ENCODE data around the gene KLHL11.

Gene KLHL11

GRCh38 chr17:41864836-41865595 lies at the start of gene KLHL11:
KLHL11 (minus strand) TSS chr17:41865423; CDS start chr17:41865370, 53 bp downstream.
- peak; percentile 73 for DNase-seq

- DNase-seq: no peak
Measured at GRCh38 chr17:41915020-41915419, 49.8 kb upstream of the KLHL11 start.

- DNase-seq: no peak
Measured at GRCh38 chr17:41914358-41914766, 49.1 kb upstream of the KLHL11 start.

- no peak for DNase-seq
Measured at GRCh38 chr17:41913798-41914197, 48.6 kb upstream of the KLHL11 start.

- no peak for DNase-seq
Measured at GRCh38 chr17:41912925-41913324, 47.7 kb upstream of the KLHL11 start.

GRCh38 chr17:41910701-41911391 lies 45.6 kb upstream of the KLHL11 start:
- no peak for DNase-seq

GRCh38 chr17:41909088-41909487 lies 43.9 kb upstream of the KLHL11 start:
- DNase-seq: no peak

GRCh38 chr17:41907633-41908539 lies 42.7 kb upstream of the KLHL11 start:
- no peak for DNase-seq

GRCh38 chr17:41907185-41907556 lies 41.9 kb upstream of the KLHL11 start:
- DNase-seq: no peak

GRCh38 chr17:41906465-41907184 lies 41.4 kb upstream of the KLHL11 start:
- no peak for DNase-seq

GRCh38 chr17:41905172-41905571 lies 39.9 kb upstream of the KLHL11 start:
- DNase-seq: no peak

GRCh38 chr17:41904242-41904841 lies 39.1 kb upstream of the KLHL11 start:
- no peak for DNase-seq

GRCh38 chr17:41901646-41902045 lies 36.4 kb upstream of the KLHL11 start:
- no peak for DNase-seq

GRCh38 chr17:41896726-41897125 lies 31.5 kb upstream of the KLHL11 start:
- no peak for DNase-seq

- no peak for DNase-seq
Measured at GRCh38 chr17:41895617-41896016, 30.4 kb upstream of the KLHL11 start.

GRCh38 chr17:41894791-41895331 lies 29.6 kb upstream of the KLHL11 start:
- no peak for DNase-seq

GRCh38 chr17:41893384-41893783 lies 28.2 kb upstream of the KLHL11 start:
- no peak for DNase-seq

GRCh38 chr17:41892021-41892376 lies 26.8 kb upstream of the KLHL11 start:
- no peak for DNase-seq

GRCh38 chr17:41891135-41892020 lies 26.2 kb upstream of the KLHL11 start:
- no peak for DNase-seq

- no peak for DNase-seq
Measured at GRCh38 chr17:41888332-41888965, 23.2 kb upstream of the KLHL11 start.

- DNase-seq: no peak
Measured at GRCh38 chr17:41885733-41886132, 20.5 kb upstream of the KLHL11 start.
